Glutamatergic neuron (in vitro differentiated cells): ENCODE results near the gene PCDHB12. TPM values are rescaled to one million over a fixed set of nuclear protein-coding genes. Genes with fewer than 3 reads are reported as not detected.

Experiments
- DNase-seq: peaks from one replicate; pipeline ENCODE4 v3.0.0; 2022
- H3K27ac Mint-ChIP-seq: one replicate; pipeline ENCODE4 v1.8.0; 2020; ENCODE audit warnings: mild to moderate bottlenecking, mixed read lengths, inconsistent platforms; ENCODE audit not compliant: unreplicated experiment
- H3K27me3 Mint-ChIP-seq: one replicate; pipeline ENCODE4 v1.8.0; 2020; ENCODE audit warnings: mild to moderate bottlenecking, moderate library complexity, mixed read lengths, inconsistent platforms; ENCODE audit not compliant: unreplicated experiment
- H3K36me3 Mint-ChIP-seq: one replicate; pipeline ENCODE4 v1.8.0; 2020; ENCODE audit warnings: mild to moderate bottlenecking, mixed read lengths, inconsistent platforms; ENCODE audit not compliant: unreplicated experiment
- H3K4me1 Mint-ChIP-seq: one replicate; pipeline ENCODE4 v1.8.0; 2020; ENCODE audit warnings: mild to moderate bottlenecking, low read depth, mixed read lengths, inconsistent platforms; ENCODE audit not compliant: unreplicated experiment
- H3K4me3 Mint-ChIP-seq: one replicate; pipeline ENCODE4 v1.8.0; 2020; ENCODE audit warnings: mild to moderate bottlenecking, mixed read lengths, inconsistent platforms; ENCODE audit not compliant: unreplicated experiment
- H3K9me3 Mint-ChIP-seq: one replicate; pipeline ENCODE4 v1.8.0; 2020; ENCODE audit warnings: mild to moderate bottlenecking, moderate library complexity, mixed read lengths, inconsistent platforms; ENCODE audit not compliant: unreplicated experiment
- total RNA-seq: library from RNA; stranded (reverse); fragmentation: NEBNext Ultra II Directional; extraction: Animal tissue kit (Norgen Biotek cat#: 25700); gene quantifications from one replicate; pipeline ENCODE4 v1.2.1, GENCODE V29; 2021; ENCODE audit not compliant: unreplicated experiment
- TF ChIP-seq, protein P1 (sequence below): fragments of 200-600 bp; sonication (generic); IDR thresholded peaks from one replicate; pipeline ENCODE4 v1.5.0; 2021; ENCODE audit not compliant: partially characterized antibody, unreplicated experiment

The PCDHB12 gene
- total RNA-seq, 1 donor from 2014 or later: 14.4 TPM

DNA sequence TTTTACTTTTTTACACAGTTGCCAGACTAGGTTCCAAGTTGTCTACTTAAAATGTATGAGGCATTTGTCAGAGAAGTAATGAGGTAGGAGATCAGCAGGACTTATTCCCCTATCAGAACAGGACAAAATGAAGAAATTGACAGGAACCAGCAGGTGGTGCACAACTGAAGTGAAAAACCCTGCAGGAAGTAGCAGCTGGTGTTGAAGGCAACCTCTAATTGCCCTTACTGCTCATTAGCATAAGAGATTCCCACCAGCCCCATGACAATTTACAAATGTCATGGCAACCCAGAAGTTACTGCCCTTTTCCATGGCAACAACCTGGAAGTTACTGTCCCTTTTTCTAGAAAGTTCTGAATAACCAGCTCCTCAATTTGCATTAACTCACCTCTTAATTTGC lies 42.1 kb downstream of the PCDHB12 start:
- no peak for DNase-seq
- H3K4me1 Mint-ChIP-seq: no peaks in the 10 kb centered on the region
- no peak overlapping the region for H3K4me3 Mint-ChIP-seq
- no peak overlapping the region for H3K27ac Mint-ChIP-seq
- peaks cover 70% of the 10 kb centered on the region for H3K36me3 Mint-ChIP-seq
- H3K9me3 Mint-ChIP-seq: peaks cover 33% of the 10 kb centered on the region
- TF ChIP-seq, protein P1, sequence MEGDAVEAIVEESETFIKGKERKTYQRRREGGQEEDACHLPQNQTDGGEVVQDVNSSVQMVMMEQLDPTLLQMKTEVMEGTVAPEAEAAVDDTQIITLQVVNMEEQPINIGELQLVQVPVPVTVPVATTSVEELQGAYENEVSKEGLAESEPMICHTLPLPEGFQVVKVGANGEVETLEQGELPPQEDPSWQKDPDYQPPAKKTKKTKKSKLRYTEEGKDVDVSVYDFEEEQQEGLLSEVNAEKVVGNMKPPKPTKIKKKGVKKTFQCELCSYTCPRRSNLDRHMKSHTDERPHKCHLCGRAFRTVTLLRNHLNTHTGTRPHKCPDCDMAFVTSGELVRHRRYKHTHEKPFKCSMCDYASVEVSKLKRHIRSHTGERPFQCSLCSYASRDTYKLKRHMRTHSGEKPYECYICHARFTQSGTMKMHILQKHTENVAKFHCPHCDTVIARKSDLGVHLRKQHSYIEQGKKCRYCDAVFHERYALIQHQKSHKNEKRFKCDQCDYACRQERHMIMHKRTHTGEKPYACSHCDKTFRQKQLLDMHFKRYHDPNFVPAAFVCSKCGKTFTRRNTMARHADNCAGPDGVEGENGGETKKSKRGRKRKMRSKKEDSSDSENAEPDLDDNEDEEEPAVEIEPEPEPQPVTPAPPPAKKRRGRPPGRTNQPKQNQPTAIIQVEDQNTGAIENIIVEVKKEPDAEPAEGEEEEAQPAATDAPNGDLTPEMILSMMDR: no peak
- H3K27me3 Mint-ChIP-seq: peaks cover 6% of the 10 kb centered on the region

DNA sequence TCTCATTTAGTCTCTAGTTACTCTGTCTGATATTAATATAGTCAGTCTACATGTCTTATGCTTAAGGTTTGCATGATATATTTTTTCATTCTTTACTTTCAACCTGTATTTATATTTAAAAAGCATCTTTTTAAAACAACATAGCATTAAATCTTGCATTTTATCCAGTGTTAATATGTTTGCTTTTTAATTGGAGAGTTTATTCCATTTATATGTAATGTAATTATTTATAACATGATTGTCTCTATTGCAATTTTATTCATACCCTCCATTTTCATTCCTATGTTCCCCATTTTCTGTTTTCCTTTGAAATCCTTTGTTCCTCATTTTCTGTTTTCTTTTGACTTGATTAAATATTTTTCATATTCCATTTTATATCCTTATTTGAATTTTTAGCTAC lies 49.9 kb downstream of the PCDHB12 start:
- DNase-seq: no peak
- Mint-ChIP-seq H3K9me3 (peaks cover 37% of the 10 kb centered on the region), H3K4me3 (no peak overlapping the region), H3K27ac (no peak overlapping the region), H3K27me3 (no peaks in the 10 kb centered on the region), H3K36me3 (peaks cover 68% of the 10 kb centered on the region), H3K4me1 (no peaks in the 10 kb centered on the region)
- TF ChIP-seq, protein P1: no peak

DNA sequence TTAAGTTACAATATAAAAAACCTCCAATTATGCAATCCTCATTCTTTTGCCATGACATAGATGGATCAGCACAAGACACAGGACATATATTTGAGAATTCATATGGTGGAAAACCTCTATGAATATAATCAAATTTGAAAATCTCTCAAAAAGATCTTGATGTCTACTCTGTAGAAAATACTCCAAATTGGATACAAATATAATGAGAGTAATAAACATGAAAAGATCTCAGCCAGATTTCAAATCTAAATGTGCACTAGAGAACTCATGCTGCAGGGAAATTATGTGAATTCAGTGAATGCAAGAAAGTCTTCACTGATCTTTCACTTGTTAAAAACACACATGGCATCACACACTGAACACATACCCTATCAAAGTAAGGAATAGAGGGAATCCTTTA lies 50.4 kb downstream of the PCDHB12 start:
- no peak for DNase-seq
- Mint-ChIP-seq H3K27ac (no peak overlapping the region), H3K27me3 (no peaks in the 10 kb centered on the region), H3K4me1 (no peaks in the 10 kb centered on the region), H3K4me3 (no peak overlapping the region), H3K9me3 (peaks cover 38% of the 10 kb centered on the region), H3K36me3 (peaks cover 71% of the 10 kb centered on the region)
- TF ChIP-seq, protein P1: no peak

DNA sequence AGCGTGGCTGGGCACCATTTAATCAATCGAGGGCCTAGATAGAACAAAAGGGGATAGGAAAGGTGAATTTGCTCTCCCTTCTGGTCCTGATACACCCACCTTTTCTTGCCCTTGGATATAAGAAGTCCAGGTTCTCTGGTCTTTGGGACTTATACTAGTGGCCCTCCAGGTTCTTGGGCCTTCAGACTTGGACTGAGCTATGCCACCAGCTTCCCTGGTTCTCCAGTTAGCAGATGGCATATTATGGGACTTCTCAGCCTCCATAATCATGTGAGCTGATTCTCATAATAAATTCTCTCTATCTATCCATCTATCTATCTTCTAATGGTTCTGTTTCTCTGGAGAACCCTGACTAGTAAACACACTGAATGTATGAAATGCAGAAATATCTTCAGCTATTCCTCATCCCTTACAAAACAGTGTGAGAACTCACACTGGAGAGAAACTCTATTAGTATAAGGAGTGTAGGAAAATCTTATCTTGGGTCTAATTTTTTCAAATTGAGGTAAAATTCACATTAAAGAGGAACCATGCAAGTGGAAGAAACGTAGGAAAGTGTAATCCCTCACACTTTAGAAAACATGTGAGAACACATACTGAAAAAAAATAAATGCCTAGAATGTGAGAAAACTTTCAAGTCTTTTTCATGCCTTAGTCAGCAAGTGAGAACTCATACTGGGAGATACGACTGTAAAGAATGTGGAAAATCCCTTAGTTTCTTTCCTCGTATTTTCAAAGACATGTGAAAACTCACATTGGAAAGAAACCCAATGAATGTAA lies 52.1 kb downstream of the PCDHB12 start:
- no peaks in the 10 kb centered on the region for H3K4me1 Mint-ChIP-seq
- TF ChIP-seq, protein P1: no peak
- no peaks in the 10 kb centered on the region for H3K27me3 Mint-ChIP-seq
- DNase-seq: no peak
- H3K4me3 Mint-ChIP-seq: no peak overlapping the region
- H3K9me3 Mint-ChIP-seq: peaks cover 34% of the 10 kb centered on the region
- H3K36me3 Mint-ChIP-seq: peaks cover 68% of the 10 kb centered on the region
- no peak overlapping the region for H3K27ac Mint-ChIP-seq

DNA sequence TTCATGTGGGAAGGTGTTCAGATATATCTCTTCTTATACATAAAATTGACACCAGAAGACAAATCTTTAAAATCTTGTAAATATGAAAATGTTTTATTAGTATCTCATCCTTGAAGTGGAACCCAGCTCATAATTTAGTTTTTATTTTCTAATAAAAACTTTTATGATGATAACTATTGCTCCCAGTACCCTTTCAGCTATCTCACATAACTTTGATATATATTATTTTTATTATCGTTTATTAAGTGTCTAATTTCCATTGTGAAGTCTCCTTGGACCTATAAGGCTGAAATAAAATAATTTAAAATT lies 52.7 kb downstream of the PCDHB12 start:
- Mint-ChIP-seq H3K4me3 (no peak overlapping the region), H3K27ac (no peak overlapping the region), H3K9me3 (peaks cover 38% of the 10 kb centered on the region), H3K36me3 (peaks cover 67% of the 10 kb centered on the region), H3K4me1 (no peaks in the 10 kb centered on the region), H3K27me3 (peaks cover under 1% of the 10 kb centered on the region)
- no peak for DNase-seq
- TF ChIP-seq, protein P1: no peak
